Left ventricle myocardium superior (tissue), 1 donor: ENCODE data around the gene RNF224. TPM values are rescaled to one million over a fixed set of nuclear protein-coding genes. Genes with fewer than 3 reads are reported as not detected.
A peak's percentile ranks its signal among the peaks of the same experiment; 100 is the strongest.

ENCODE experiments used
- ATAC-seq: fragments of 200-7000 bp; cut with Tn5 transposase; one replicate; pipeline ENCODE4 v1.9.1; 2020; ENCODE audit warnings: mild to moderate bottlenecking, moderate library complexity
- DNase-seq: peaks from one replicate; pipeline ENCODE4 v3.0.0-alpha.2; 2020
- intact Hi-C: fragments of 100-400 bp; cut with micrococcal nuclease; formaldehyde crosslinking; loops from one replicate; pipeline ENCODE4 v1.11.0; 2022
- total RNA-seq: library from RNA; stranded (reverse); fragmentation: NEBNext Ultra II Directional; extraction: Animal tissue kit (Norgen Biotek cat#: 25700); gene quantifications from one replicate; pipeline ENCODE4 v1.2.1, GENCODE V29; 2021
- donor health status: DM: no; HTN: yes; CAD: no; lungs with severe emphysema.

Gene RNF224
- total RNA-seq, 1 donor from 2014 or later, result not detected

DNA sequence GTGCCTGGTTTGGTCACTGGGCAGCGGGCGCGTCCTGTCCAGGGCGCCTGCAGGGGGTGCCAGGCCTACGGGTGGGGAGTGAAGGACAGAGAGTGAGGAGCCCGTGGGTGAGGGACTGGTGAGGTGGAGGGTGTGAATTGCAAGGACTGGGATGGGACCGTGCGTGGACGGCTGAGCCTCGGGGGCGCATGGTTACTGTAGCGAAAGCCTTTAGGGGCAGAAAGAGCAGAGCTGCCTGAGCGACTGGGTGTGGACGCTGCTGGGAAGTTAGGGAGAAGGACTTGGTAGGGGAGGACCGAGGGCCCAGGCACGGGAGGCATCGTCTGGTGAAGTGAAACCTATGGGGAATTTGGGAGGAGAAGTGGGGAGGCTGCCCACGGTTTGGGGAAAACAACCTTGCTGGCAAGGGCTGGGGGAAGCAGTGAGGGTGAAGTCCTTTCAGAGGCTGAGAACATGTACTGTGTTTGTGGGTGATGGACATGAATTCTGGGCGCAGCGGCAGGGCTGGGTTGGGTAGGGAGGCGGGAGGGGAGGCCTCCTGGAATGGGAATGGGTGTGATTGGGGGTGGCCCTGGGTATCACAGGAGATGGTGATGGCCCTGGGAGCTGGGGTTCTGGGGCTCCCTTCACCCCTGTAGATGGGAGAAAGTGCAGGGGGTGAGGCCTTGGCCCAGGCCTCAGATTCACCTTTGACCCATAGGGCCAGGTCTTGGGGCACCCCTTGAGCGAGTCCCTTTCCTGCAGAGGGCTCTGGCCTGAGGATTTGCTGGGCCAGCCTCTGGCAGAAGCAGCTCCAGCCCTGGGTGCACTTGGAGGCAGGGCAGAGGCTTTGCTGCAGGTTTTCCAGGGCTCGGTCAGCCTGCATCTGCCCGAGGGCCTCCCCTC, 48.5 kb downstream of the RNF224 start:
- DNase-seq (no peak), ATAC-seq (no peak)
- intact Hi-C loops, result no loop called here

DNA sequence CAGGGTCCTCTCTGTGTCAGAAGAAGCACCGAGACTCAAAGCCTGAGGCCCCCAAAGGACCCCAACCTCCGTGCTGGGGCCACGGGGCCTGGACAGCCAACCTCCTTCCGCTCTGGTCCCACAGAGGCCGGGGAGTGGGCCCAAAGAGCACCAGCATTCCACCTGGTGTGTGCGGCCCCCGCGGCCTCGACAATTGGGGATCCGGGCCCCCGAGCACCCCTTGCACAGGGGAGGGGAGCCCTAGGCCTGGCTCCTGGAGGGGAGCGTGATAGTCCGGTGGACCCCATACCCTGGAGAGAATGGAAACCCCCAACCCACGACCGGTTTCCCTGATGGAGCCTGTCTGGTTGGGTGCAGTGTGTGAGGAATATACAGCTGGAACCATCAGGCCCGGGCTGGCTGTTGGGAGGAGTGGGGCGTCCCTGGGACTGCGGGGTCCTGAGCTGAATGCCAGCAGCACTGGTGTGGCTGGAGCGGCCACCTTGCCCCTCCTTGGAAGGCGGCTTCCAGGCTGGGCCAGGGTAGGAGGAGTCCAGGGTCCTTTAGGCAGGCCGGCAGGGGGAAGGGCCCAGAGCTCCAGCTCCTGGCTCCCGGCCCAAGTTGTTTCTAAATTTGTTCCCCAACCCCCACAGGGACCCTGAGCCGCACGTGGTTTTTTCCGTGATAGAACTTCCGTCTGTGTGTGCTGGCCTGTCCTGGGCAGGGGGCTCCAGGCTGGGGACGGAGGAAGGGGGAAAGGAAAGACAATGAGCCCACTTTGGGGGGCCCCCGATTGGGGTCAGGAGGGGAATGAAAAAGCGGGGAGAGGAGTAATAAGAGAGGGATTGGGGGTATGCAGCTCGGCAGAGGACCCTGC, 49.4 kb downstream of the RNF224 start:
- ATAC-seq, result peak; percentile 78
- intact Hi-C loops, result no loop called here
- peak; percentile 92 for DNase-seq

DNA sequence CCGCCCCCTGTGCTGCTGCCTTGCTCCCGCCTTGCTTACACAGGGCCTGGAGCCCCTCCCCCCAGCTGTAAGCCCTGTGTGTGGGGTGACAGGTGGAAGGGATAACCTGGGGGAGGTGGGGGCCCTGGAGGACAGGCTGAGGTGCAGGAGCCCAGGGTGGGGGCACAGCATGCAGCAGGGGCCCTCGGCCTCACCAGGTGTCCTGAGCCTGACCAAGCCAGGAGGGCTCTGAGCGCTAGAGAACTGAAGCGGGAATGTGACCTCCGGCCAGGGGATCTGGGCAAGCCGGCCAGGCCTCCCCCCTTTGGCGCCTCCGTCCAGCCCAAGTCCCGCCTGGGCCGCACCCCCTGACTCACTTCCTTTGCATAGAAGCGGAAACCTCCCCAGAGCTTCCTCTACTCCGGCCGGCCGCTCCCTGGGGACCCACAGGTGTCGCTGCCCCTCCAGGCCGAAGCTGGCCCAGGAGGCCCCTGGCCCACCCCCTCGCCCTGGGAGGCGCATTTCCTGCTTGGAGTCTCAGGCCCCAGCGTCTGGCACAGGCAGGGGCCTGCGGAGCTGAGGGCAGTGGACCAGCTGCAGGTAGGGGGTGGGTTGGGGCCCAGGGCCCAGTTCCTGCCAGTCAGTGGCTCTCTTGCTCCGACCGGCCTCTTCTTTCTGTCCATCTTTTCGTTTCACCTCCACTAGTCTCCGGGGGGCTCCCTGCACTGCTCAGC, 50.2 kb downstream of the RNF224 start, which contains the start of gene TOR4A:
TSS of gene TOR4A (plus strand) at position 398 of the 713 bp plus-strand sequence. CDS start 964 bp downstream, outside the sequence.
- peak; percentile 91 for DNase-seq
- intact Hi-C loops, result no loop called here
- ATAC-seq, result peak; percentile 74

DNA sequence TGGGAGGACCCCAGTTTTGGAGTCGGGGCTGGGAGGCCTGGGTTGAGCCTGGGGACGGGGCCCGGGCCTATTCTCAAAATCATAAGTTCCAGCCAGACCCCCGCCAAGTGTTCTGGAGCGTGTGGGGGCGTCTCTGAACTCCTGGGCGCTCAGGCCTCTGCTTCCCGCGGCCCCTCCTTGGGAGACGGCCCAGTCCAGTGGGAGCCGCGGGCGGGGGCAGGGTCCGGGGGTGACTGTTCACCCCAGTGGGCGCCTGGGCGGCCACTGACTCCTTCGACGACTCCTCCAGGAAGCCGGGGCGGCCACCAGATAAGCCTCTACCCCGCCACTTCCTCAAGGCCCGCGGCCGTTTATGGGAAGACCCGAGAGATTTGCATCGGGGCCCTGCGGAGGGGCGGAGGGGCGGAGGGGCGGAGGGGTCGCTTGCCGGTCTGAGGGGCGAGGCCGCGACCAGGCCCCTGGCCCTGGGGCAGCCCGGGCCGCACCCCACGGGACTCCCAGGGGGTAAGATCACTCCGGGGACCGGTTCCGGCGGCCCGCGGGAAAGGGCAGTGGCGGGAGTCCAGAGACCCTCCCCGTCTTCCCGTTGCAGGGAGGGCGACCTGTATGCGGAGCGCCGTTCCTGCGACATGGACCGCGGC, 50.9 kb downstream of the RNF224 start:
- intact Hi-C loops, result no loop called here
- DNase-seq (no peak), ATAC-seq (peak; percentile 6)

Other genes with a start within 250 kb of the RNF224 start
- gene PTGDS, start 250.0 kb upstream of the RNF224 start, total RNA-seq, result 5,424 TPM
- 18.3 TPM for gene LCNL1, start 244.5 kb upstream of the RNF224 start, total RNA-seq
- 23.9 TPM for gene PAXX, start 235.1 kb upstream of the RNF224 start, total RNA-seq
- 1.7 TPM for gene CLIC3, start 230.9 kb upstream of the RNF224 start, total RNA-seq
- gene ABCA2, start 199.3 kb upstream of the RNF224 start, total RNA-seq, result 33.8 TPM
- gene FUT7, start 195.4 kb upstream of the RNF224 start, total RNA-seq, result 0.17 TPM
- gene NPDC1, start 181.3 kb upstream of the RNF224 start, total RNA-seq, result 59.0 TPM
- gene ENTPD2, start 173.4 kb upstream of the RNF224 start, total RNA-seq, result 2.1 TPM
- gene SAPCD2, start 156.9 kb upstream of the RNF224 start, total RNA-seq, result 0.12 TPM
- 12.6 TPM for gene UAP1L1, start 150.0 kb upstream of the RNF224 start, total RNA-seq
- 21.4 TPM for gene MAN1B1, start 140.5 kb upstream of the RNF224 start, total RNA-seq
- 155 TPM for gene DPP7, start 112.8 kb upstream of the RNF224 start, total RNA-seq
- gene GRIN1, start 88.3 kb upstream of the RNF224 start, total RNA-seq, result not detected
- gene LRRC26, start 57.5 kb upstream of the RNF224 start, total RNA-seq, result not detected
- gene TMEM210, start 55.4 kb upstream of the RNF224 start, total RNA-seq, result not detected
- 38.2 TPM for gene ANAPC2, start 38.9 kb upstream of the RNF224 start, total RNA-seq
- 77.7 TPM for gene SSNA1, start 38.8 kb upstream of the RNF224 start, total RNA-seq
- gene TPRN, start 26.8 kb upstream of the RNF224 start, total RNA-seq, result 21.7 TPM
- gene TMEM203, start 21.9 kb upstream of the RNF224 start, total RNA-seq, result 43.3 TPM
- gene NDOR1, start 21.8 kb upstream of the RNF224 start, total RNA-seq, result 5.7 TPM
- gene RNF208, start 5.3 kb upstream of the RNF224 start, total RNA-seq, result 29.7 TPM
- not detected for gene CYSRT1, start 2.3 kb upstream of the RNF224 start, total RNA-seq
- not detected for gene SLC34A3, start 3.4 kb downstream of the RNF224 start, total RNA-seq
- gene TUBB4B, start 13.8 kb downstream of the RNF224 start, total RNA-seq, result 439 TPM
- 0.69 TPM for gene STPG3, start 23.8 kb downstream of the RNF224 start, total RNA-seq
- 43.6 TPM for gene NELFB, start 27.8 kb downstream of the RNF224 start, total RNA-seq
- gene TOR4A, start 50.2 kb downstream of the RNF224 start, total RNA-seq, result 19.3 TPM
- gene NRARP, start 74.8 kb downstream of the RNF224 start, total RNA-seq, result 4.0 TPM
- gene EXD3, start 195.7 kb downstream of the RNF224 start, total RNA-seq, result 8.3 TPM
- 1.9 TPM for gene NOXA1, start 195.9 kb downstream of the RNF224 start, total RNA-seq
- not detected for gene ENTPD8, start 213.9 kb downstream of the RNF224 start, total RNA-seq
- 10.2 TPM for gene NSMF, start 231.8 kb downstream of the RNF224 start, total RNA-seq